Panc1 (cell line): ENCODE data around the gene MBTPS1.

Experiments
- CTCF ChIP-seq: fragments of 450-650 bp; IDR thresholded peaks from 2 replicates; pipeline ENCODE4 v1.5.1; 2017; ENCODE audit warnings: mild to moderate bottlenecking
- POLR2AphosphoS5 ChIP-seq: IDR thresholded peaks from 2 replicates; pipeline ENCODE4 v1.6.1; 2012; ENCODE audit warnings: mild to moderate bottlenecking, low read depth, low read length, moderate library complexity

GRCh38 chr16:84104231-84104630 lies 12.5 kb downstream of the MBTPS1 start:
- TF ChIP-seq CTCF (no peak), POLR2AphosphoS5 (no peak)
